K562 (cell line): ENCODE measurements around the gene PDIA2. TPM values are rescaled to one million over a fixed set of nuclear protein-coding genes. Genes with fewer than 3 reads are reported as not detected.

Source experiments
- EP400 ChIP-seq: fragments of 450-650 bp; IDR thresholded peaks from 2 replicates; pipeline ENCODE4 v1.6.1; 2017; ENCODE audit warnings: antibody characterized with exemption, mild to moderate bottlenecking, moderate library complexity
- MCM2 ChIP-seq: fragments of 450-650 bp; IDR thresholded peaks from 2 replicates; pipeline ENCODE4 v1.6.1; 2017; ENCODE audit warnings: low read depth, mild to moderate bottlenecking
- MIER1 ChIP-seq: fragments of 450-650 bp; IDR thresholded peaks from 2 replicates; pipeline ENCODE4 v1.6.1; 2016; ENCODE audit warnings: antibody characterized with exemption, mild to moderate bottlenecking, low read depth
- NBN ChIP-seq: fragments of 450-650 bp; IDR thresholded peaks from 2 replicates; pipeline ENCODE4 v1.6.1; 2016; ENCODE audit warnings: low read depth, mild to moderate bottlenecking
- ZNF75A ChIP-seq: fragments of 450-650 bp; formaldehyde crosslinking; IDR thresholded peaks from 2 replicates; pipeline ENCODE4 v1.4.0; 2020; ENCODE audit warnings: mild to moderate bottlenecking
- polyA plus RNA-seq, 8 experiments: library from polyadenylated mRNA; depleted of rRNA in 4 of 8; stranded (reverse) in 5 of 8; unstranded in 3 of 8; fragments of >200 nt; fragmentation: Nextera tagmentation in 2 of 8; fragmentation: Illumina TruSeq in 1 of 8; extraction: Ambion mirVana in 2 of 8; extraction: Trizol in 1 of 8; gene quantifications; 2 replicates each; pipeline versions ENCODE4 v1.2.1 to v1.2.3, GENCODE V29; 2011 to 2014; ENCODE audit warnings: inconsistent platforms in 1 of 8, missing spikeins in 1 of 8
- total RNA-seq, 7 experiments: library from RNA; depleted of rRNA in 6 of 7; stranded (reverse); fragments of >200 nt in 6 of 7; fragmentation: Illumina TruSeq in 2 of 7; extraction: Trizol in 2 of 7; gene quantifications; 2 replicates each; pipeline versions ENCODE4 v1.2.1 to v1.2.3, GENCODE V29; 2011 to 2021; ENCODE audit warnings: low replicate concordance in 1 of 7
- TF ChIP-seq, protein P1 (sequence below): fragments of 450-650 bp; IDR thresholded peaks from 2 replicates; pipeline ENCODE4 v1.7.1; 2018; ENCODE audit warnings: mild to moderate bottlenecking, low read depth; ENCODE audit not compliant: partially characterized antibody
- TF ChIP-seq, protein P2 (sequence below): IDR thresholded peaks from 2 replicates; pipeline ENCODE4 v1.6.1; 2016; ENCODE audit warnings: missing genetic modification characterization, missing compliant biosample characterization
- TF ChIP-seq, protein P3 (sequence below): fragments of 450-650 bp; IDR thresholded peaks from 2 replicates; pipeline ENCODE4 v1.6.1; 2016; ENCODE audit warnings: mild to moderate bottlenecking, moderate library complexity
- TF ChIP-seq, protein P4 (sequence below): fragments of 250-450 bp; sonication (Bioruptor Pico); IDR thresholded peaks from 2 replicates; pipeline ENCODE4 v1.9.0; 2021; ENCODE audit warnings: mild to moderate bottlenecking

The PDIA2 gene
- total and polyA plus RNA-seq, 9 of the 15 experiments (the other 6 are each of a cell fraction or from before 2014, with no cell fraction given) = 0.13 to 0.92 (median 0.23) TPM; not detected in 4

DNA sequence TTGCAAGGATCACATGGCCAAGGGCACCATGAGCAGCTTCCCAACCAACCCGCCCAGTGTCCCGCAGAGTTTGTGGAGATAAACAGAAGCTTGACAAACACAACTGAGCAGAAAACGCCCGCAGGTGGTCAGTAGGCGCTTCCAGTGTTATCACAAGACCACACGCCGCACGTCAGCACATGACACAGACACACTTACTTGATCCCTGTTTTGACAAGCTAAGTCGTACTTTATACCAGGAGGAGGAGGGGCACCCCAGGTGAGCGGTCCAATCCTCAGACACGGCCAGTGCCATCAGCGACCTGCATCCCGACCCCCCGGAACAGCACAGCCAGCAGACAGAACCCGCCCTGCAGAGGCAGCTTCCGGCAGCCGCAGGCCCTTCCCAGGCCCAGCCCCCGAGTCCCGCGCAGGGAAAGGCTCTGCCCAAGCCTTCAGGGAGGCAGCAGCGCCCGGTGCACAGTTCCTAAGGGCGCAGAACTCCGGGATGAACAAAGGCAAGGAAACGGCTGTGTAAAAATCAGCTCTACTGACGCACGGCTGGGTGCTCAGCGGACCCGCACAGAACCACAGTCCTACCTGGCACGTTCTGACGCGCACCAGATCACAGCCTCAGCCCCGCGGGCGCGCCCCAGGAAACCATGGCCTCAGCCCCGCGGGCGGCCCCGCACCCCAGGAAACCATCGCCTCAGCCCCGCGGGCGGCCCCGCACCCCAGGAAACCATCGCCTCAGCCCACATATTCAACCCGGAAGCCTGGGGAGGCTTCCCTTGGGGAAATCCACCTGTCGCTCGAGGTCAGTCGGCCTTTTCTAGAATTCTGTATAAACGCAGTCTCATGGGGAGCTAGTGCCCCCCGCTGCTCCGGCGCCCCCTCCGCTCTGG is 41.7 kb downstream of the PDIA2 start (continued):
- TF ChIP-seq, protein P1, sequence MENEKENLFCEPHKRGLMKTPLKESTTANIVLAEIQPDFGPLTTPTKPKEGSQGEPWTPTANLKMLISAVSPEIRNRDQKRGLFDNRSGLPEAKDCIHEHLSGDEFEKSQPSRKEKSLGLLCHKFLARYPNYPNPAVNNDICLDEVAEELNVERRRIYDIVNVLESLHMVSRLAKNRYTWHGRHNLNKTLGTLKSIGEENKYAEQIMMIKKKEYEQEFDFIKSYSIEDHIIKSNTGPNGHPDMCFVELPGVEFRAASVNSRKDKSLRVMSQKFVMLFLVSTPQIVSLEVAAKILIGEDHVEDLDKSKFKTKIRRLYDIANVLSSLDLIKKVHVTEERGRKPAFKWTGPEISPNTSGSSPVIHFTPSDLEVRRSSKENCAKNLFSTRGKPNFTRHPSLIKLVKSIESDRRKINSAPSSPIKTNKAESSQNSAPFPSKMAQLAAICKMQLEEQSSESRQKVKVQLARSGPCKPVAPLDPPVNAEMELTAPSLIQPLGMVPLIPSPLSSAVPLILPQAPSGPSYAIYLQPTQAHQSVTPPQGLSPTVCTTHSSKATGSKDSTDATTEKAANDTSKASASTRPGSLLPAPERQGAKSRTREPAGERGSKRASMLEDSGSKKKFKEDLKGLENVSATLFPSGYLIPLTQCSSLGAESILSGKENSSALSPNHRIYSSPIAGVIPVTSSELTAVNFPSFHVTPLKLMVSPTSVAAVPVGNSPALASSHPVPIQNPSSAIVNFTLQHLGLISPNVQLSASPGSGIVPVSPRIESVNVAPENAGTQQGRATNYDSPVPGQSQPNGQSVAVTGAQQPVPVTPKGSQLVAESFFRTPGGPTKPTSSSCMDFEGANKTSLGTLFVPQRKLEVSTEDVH = peak; percentile 37
- TF ChIP-seq, protein P2, sequence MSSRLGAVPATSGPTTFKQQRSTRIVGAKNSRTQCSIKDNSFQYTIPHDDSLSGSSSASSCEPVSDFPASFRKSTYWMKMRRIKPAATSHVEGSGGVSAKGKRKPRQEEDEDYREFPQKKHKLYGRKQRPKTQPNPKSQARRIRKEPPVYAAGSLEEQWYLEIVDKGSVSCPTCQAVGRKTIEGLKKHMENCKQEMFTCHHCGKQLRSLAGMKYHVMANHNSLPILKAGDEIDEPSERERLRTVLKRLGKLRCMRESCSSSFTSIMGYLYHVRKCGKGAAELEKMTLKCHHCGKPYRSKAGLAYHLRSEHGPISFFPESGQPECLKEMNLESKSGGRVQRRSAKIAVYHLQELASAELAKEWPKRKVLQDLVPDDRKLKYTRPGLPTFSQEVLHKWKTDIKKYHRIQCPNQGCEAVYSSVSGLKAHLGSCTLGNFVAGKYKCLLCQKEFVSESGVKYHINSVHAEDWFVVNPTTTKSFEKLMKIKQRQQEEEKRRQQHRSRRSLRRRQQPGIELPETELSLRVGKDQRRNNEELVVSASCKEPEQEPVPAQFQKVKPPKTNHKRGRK (tag) = no peak
- peak; percentile 75 for TF ChIP-seq EP400
- TF ChIP-seq, protein P3, sequence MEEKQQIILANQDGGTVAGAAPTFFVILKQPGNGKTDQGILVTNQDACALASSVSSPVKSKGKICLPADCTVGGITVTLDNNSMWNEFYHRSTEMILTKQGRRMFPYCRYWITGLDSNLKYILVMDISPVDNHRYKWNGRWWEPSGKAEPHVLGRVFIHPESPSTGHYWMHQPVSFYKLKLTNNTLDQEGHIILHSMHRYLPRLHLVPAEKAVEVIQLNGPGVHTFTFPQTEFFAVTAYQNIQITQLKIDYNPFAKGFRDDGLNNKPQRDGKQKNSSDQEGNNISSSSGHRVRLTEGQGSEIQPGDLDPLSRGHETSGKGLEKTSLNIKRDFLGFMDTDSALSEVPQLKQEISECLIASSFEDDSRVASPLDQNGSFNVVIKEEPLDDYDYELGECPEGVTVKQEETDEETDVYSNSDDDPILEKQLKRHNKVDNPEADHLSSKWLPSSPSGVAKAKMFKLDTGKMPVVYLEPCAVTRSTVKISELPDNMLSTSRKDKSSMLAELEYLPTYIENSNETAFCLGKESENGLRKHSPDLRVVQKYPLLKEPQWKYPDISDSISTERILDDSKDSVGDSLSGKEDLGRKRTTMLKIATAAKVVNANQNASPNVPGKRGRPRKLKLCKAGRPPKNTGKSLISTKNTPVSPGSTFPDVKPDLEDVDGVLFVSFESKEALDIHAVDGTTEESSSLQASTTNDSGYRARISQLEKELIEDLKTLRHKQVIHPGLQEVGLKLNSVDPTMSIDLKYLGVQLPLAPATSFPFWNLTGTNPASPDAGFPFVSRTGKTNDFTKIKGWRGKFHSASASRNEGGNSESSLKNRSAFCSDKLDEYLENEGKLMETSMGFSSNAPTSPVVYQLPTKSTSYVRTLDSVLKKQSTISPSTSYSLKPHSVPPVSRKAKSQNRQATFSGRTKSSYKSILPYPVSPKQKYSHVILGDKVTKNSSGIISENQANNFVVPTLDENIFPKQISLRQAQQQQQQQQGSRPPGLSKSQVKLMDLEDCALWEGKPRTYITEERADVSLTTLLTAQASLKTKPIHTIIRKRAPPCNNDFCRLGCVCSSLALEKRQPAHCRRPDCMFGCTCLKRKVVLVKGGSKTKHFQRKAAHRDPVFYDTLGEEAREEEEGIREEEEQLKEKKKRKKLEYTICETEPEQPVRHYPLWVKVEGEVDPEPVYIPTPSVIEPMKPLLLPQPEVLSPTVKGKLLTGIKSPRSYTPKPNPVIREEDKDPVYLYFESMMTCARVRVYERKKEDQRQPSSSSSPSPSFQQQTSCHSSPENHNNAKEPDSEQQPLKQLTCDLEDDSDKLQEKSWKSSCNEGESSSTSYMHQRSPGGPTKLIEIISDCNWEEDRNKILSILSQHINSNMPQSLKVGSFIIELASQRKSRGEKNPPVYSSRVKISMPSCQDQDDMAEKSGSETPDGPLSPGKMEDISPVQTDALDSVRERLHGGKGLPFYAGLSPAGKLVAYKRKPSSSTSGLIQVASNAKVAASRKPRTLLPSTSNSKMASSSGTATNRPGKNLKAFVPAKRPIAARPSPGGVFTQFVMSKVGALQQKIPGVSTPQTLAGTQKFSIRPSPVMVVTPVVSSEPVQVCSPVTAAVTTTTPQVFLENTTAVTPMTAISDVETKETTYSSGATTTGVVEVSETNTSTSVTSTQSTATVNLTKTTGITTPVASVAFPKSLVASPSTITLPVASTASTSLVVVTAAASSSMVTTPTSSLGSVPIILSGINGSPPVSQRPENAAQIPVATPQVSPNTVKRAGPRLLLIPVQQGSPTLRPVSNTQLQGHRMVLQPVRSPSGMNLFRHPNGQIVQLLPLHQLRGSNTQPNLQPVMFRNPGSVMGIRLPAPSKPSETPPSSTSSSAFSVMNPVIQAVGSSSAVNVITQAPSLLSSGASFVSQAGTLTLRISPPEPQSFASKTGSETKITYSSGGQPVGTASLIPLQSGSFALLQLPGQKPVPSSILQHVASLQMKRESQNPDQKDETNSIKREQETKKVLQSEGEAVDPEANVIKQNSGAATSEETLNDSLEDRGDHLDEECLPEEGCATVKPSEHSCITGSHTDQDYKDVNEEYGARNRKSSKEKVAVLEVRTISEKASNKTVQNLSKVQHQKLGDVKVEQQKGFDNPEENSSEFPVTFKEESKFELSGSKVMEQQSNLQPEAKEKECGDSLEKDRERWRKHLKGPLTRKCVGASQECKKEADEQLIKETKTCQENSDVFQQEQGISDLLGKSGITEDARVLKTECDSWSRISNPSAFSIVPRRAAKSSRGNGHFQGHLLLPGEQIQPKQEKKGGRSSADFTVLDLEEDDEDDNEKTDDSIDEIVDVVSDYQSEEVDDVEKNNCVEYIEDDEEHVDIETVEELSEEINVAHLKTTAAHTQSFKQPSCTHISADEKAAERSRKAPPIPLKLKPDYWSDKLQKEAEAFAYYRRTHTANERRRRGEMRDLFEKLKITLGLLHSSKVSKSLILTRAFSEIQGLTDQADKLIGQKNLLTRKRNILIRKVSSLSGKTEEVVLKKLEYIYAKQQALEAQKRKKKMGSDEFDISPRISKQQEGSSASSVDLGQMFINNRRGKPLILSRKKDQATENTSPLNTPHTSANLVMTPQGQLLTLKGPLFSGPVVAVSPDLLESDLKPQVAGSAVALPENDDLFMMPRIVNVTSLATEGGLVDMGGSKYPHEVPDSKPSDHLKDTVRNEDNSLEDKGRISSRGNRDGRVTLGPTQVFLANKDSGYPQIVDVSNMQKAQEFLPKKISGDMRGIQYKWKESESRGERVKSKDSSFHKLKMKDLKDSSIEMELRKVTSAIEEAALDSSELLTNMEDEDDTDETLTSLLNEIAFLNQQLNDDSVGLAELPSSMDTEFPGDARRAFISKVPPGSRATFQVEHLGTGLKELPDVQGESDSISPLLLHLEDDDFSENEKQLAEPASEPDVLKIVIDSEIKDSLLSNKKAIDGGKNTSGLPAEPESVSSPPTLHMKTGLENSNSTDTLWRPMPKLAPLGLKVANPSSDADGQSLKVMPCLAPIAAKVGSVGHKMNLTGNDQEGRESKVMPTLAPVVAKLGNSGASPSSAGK = peak; percentile 82
- no peak for TF ChIP-seq ZNF75A (CRISPR knock-in tag)
- TF ChIP-seq MCM2 = no peak
- TF ChIP-seq, protein P4, sequence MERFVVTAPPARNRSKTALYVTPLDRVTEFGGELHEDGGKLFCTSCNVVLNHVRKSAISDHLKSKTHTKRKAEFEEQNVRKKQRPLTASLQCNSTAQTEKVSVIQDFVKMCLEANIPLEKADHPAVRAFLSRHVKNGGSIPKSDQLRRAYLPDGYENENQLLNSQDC (CRISPR knock-in tag) = no peak
- TF ChIP-seq MIER1 = no peak
- no peak for TF ChIP-seq NBN
